IPS-11a (cell line): ENCODE results near the gene FIP1L1.

Source experiments
- H3K4me3 ChIP-seq: one replicate; pipeline ENCODE4 v1.5.1; 2013; ENCODE audit warnings: low read depth, low read length, control low read depth

The FIP1L1 gene

GRCh38 chr4:53498706-53499105 is 121.3 kb downstream of the FIP1L1 start:
- no peak overlapping the region for H3K4me3 ChIP-seq

GRCh38 chr4:53499791-53500190 is 122.3 kb downstream of the FIP1L1 start:
- H3K4me3 ChIP-seq = no peak overlapping the region

- no peak overlapping the region for H3K4me3 ChIP-seq
These were observed 123.1 kb downstream of the FIP1L1 start for GRCh38 chr4:53500546-53500945.

- H3K4me3 ChIP-seq = no peak overlapping the region
These were observed 124.1 kb downstream of the FIP1L1 start for GRCh38 chr4:53501561-53501960.

- no peak overlapping the region for H3K4me3 ChIP-seq
These were observed 124.7 kb downstream of the FIP1L1 start for GRCh38 chr4:53502094-53502493.

GRCh38 chr4:53505947-53506346 is 128.5 kb downstream of the FIP1L1 start:
- H3K4me3 ChIP-seq = no peak overlapping the region

- H3K4me3 ChIP-seq = no peak overlapping the region
These were observed 129.6 kb downstream of the FIP1L1 start for GRCh38 chr4:53507058-53507457.

GRCh38 chr4:53507671-53508286 is 130.3 kb downstream of the FIP1L1 start:
- H3K4me3 ChIP-seq = no peak overlapping the region

GRCh38 chr4:53508446-53508845 is 131.0 kb downstream of the FIP1L1 start:
- H3K4me3 ChIP-seq = no peak overlapping the region

GRCh38 chr4:53510321-53510720 is 132.9 kb downstream of the FIP1L1 start:
- no peak overlapping the region for H3K4me3 ChIP-seq
